CD14-positive monocyte (primary cell): ENCODE data around the gene IL1RAPL1. TPM values are rescaled to one million over a fixed set of nuclear protein-coding genes. Genes with fewer than 3 reads are reported as not detected.

Experiments used
- DNase-seq, 3 donors: peaks; one replicate each; pipeline ENCODE4 v3.0.0-alpha.2; 2011 to 2022
- H2AFZ ChIP-seq: 2 replicates; pipeline ENCODE4 v1.6.0; 2012; ENCODE audit warnings: mild to moderate bottlenecking, low read depth, low read length, inconsistent platforms; ENCODE audit not compliant: insufficient read depth, poor library complexity, severe bottlenecking
- H3K27ac ChIP-seq, 2 donors: 1 replicate in 1 of 2; 2 replicates in 1 of 2; pipeline ENCODE4 v1.5.1; 2012 to 2013; ENCODE audit warnings: low read length in 2 of 2, control low read depth in 1 of 2, inconsistent platforms in 1 of 2, low read depth in 1 of 2, mild to moderate bottlenecking in 1 of 2
- H3K27me3 ChIP-seq, 2 donors: one replicate each; pipeline versions ENCODE4 v1.6.0 to v1.6.1; 2011 to 2013; ENCODE audit warnings: low read length in 2 of 2; ENCODE audit not compliant: control insufficient read depth in 2 of 2, insufficient read depth in 2 of 2
- H3K36me3 ChIP-seq, 2 donors: replicated peaks in 1 of 2; 1 replicate in 1 of 2; 2 replicates in 1 of 2; pipeline versions ENCODE4 v1.5.1 to v1.6.1; 2012 to 2013; ENCODE audit warnings: low read length in 2 of 2, control low read depth in 1 of 2, inconsistent platforms in 1 of 2, mild to moderate bottlenecking in 1 of 2; ENCODE audit not compliant: insufficient read depth in 2 of 2, control insufficient read depth in 1 of 2
- H3K4me1 ChIP-seq, 2 donors: 1 replicate in 1 of 2; 2 replicates in 1 of 2; pipeline versions ENCODE4 v1.5.1 to v1.6.1; 2012 to 2013; ENCODE audit warnings: low read length in 2 of 2, control low read depth in 1 of 2, inconsistent platforms in 1 of 2, mild to moderate bottlenecking in 1 of 2, moderate library complexity in 1 of 2; ENCODE audit not compliant: insufficient read depth in 2 of 2, control insufficient read depth in 1 of 2
- H3K4me2 ChIP-seq: replicated peaks from 2 replicates; pipeline ENCODE3; 2012; ENCODE audit warnings: low read length, moderate library complexity, mild to moderate bottlenecking; ENCODE audit not compliant: poor library complexity, severe bottlenecking; ENCODE audit errors: extremely low read depth
- H3K4me3 ChIP-seq, 3 experiments: fragments of 200-600 bp in 1 of 3; sonication (generic) in 1 of 3; replicated peaks in 1 of 3; 1 replicate in 2 of 3; 2 replicates in 1 of 3; pipeline ENCODE4 v1.5.1; 2011 to 2013; ENCODE audit warnings: low read length in 3 of 3, mild to moderate bottlenecking in 3 of 3, control low read depth in 2 of 3, low read depth in 2 of 3, inconsistent platforms in 1 of 3, moderate library complexity in 1 of 3
- H3K79me2 ChIP-seq: 2 replicates; pipeline ENCODE4 v1.6.0; 2012; ENCODE audit warnings: mild to moderate bottlenecking, control low read depth, inconsistent platforms, low read length, moderate library complexity; ENCODE audit not compliant: insufficient read depth
- H3K9ac ChIP-seq: 2 replicates; pipeline ENCODE4 v1.6.0; 2017; ENCODE audit warnings: low read length, mild to moderate bottlenecking; ENCODE audit not compliant: insufficient read depth, poor library complexity, severe bottlenecking
- H3K9me3 ChIP-seq, 2 donors: replicated peaks in 1 of 2; 1 replicate in 1 of 2; 2 replicates in 1 of 2; pipeline versions ENCODE4 v1.5.1 to v1.6.1; 2012 to 2013; ENCODE audit warnings: low read length in 2 of 2, control low read depth in 1 of 2; ENCODE audit not compliant: control insufficient read depth in 1 of 2, insufficient read depth in 1 of 2
- H4K20me1 ChIP-seq: 2 replicates; pipeline ENCODE4 v1.6.0; 2012; ENCODE audit warnings: mild to moderate bottlenecking, low read length, control low read depth, moderate library complexity; ENCODE audit not compliant: insufficient read depth
- H3K27ac Mint-ChIP-seq, 7 donors: one replicate each; pipeline ENCODE4 v1.8.0; 2020; ENCODE audit warnings: mild to moderate bottlenecking in 7 of 7, mixed read lengths in 7 of 7, moderate library complexity in 6 of 7, inconsistent platforms in 2 of 7
- H3K27me3 Mint-ChIP-seq, 3 donors: one replicate each; pipeline ENCODE4 v1.8.0; 2021 to 2022; ENCODE audit warnings: low read depth in 3 of 3, mild to moderate bottlenecking in 3 of 3, mixed read lengths in 3 of 3, moderate library complexity in 3 of 3, inconsistent platforms in 1 of 3
- H3K36me3 Mint-ChIP-seq, 2 donors: one replicate each; pipeline ENCODE4 v1.8.0; 2020; ENCODE audit warnings: mixed read lengths in 2 of 2, inconsistent platforms in 1 of 2, mild to moderate bottlenecking in 1 of 2
- H3K4me1 Mint-ChIP-seq: one replicate; pipeline ENCODE4 v1.8.0; 2020; ENCODE audit warnings: mild to moderate bottlenecking, mixed read lengths
- H3K4me3 Mint-ChIP-seq, 2 donors: one replicate each; pipeline ENCODE4 v1.8.0; 2020; ENCODE audit warnings: mild to moderate bottlenecking in 2 of 2, mixed read lengths in 2 of 2, moderate library complexity in 1 of 2
- H3K9me3 Mint-ChIP-seq, 7 donors: one replicate each; pipeline ENCODE4 v1.8.0; 2020 to 2022; ENCODE audit warnings: mixed read lengths in 7 of 7, mild to moderate bottlenecking in 6 of 7, moderate library complexity in 6 of 7, inconsistent platforms in 2 of 7
- WGBS: methylation state at CpG from one replicate; pipeline ENCODE4 v1.1.5; 2013; ENCODE audit warnings: missing lambda C conversion rate; ENCODE audit not compliant: insufficient coverage; 5-methylcytosine and 5-hydroxymethylcytosine counted together
- intact Hi-C, 2 donors: fragments of 100-400 bp; cut with micrococcal nuclease; formaldehyde crosslinking; loops; one replicate each; pipeline versions ENCODE4 v1.15.0 to v1.15.1; 2023
- polyA plus RNA-seq, 3 donors: library from polyadenylated mRNA; depleted of rRNA in 1 of 3; unstranded in 2 of 3; stranded (reverse) in 1 of 3; fragments of 300-500 nt in 2 of 3; fragments of >200 nt in 1 of 3; fragmentation: Illumina TruSeq in 2 of 3; gene quantifications; 1 replicate in 2 of 3; 2 replicates in 1 of 3; pipeline ENCODE4 v1.2.3, GENCODE V29; 2012 to 2021
- TF ChIP-seq, protein P1 (sequence below): fragments of 200-600 bp; IDR thresholded peaks from one replicate; pipeline ENCODE4 v1.8.0; 2022; ENCODE audit warnings: antibody characterized with exemption, mild to moderate bottlenecking

IL1RAPL1 gene
- polyA plus RNA-seq, 3 donors, result not detected

- no peaks in the 10 kb centered on the region for H3K9me3 ChIP-seq
- H3K27ac ChIP-seq, result no peak overlapping the region
- H3K27me3 ChIP-seq, result no peaks in the 10 kb centered on the region
- Mint-ChIP-seq H3K36me3 (no peaks in the 10 kb centered on the region), H3K4me1 (no peaks in the 10 kb centered on the region), H3K27ac (no peak overlapping the region), H3K27me3 (no peaks in the 10 kb centered on the region), H3K4me3 (no peak overlapping the region), H3K9me3 (peaks cover 0 to 8% (median 2%) of the 10 kb centered on the region in 7 donors)
- H3K4me3 ChIP-seq, result no peak overlapping the region
- no peak overlapping the region for H3K9ac ChIP-seq
- TF ChIP-seq, protein P1, sequence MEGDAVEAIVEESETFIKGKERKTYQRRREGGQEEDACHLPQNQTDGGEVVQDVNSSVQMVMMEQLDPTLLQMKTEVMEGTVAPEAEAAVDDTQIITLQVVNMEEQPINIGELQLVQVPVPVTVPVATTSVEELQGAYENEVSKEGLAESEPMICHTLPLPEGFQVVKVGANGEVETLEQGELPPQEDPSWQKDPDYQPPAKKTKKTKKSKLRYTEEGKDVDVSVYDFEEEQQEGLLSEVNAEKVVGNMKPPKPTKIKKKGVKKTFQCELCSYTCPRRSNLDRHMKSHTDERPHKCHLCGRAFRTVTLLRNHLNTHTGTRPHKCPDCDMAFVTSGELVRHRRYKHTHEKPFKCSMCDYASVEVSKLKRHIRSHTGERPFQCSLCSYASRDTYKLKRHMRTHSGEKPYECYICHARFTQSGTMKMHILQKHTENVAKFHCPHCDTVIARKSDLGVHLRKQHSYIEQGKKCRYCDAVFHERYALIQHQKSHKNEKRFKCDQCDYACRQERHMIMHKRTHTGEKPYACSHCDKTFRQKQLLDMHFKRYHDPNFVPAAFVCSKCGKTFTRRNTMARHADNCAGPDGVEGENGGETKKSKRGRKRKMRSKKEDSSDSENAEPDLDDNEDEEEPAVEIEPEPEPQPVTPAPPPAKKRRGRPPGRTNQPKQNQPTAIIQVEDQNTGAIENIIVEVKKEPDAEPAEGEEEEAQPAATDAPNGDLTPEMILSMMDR, result no peak
- no peak for DNase-seq
- no peak overlapping the region for H3K4me2 ChIP-seq
- H3K36me3 ChIP-seq, result no peaks in the 10 kb centered on the region
- intact Hi-C loops, result no loop called here
- H4K20me1 ChIP-seq, result no peaks in the 10 kb centered on the region
- no peaks in the 10 kb centered on the region for H3K4me1 ChIP-seq
- H2AFZ ChIP-seq, result no peak overlapping the region
- no peaks in the 10 kb centered on the region for H3K79me2 ChIP-seq
- no CpG with 5 or more reads among the region's 1 CpG for WGBS
Measured at GRCh38 chrX:29555465-29556091, 968.3 kb downstream of the IL1RAPL1 start.

DNA sequence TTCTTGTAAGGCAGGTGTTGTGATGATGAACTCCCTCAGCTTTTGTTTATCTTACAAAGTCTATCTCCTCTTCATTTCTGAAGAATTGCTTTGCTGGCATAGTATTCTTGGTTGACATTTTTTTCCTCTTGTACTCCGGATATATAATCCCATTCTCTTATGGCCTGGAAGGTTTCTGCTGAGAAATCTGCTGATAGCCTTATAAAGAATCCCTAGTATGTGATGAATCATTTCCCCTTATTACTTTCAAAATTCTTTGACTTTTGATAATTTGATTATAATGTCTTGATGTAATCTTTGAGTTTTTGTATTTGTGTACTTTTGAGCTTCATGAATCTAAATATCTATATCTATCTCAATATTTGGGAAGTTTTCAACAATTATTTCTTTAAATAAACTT, 972.8 kb downstream of the IL1RAPL1 start:
- Histone ChIP-seq H2AFZ (no peak overlapping the region), H3K27ac (no peak overlapping the region), H4K20me1 (no peaks in the 10 kb centered on the region), H3K4me2 (no peak overlapping the region), H3K36me3 (no peaks in the 10 kb centered on the region), H3K9ac (no peak overlapping the region), H3K27me3 (no peaks in the 10 kb centered on the region), H3K4me3 (no peak overlapping the region), H3K4me1 (no peaks in the 10 kb centered on the region), H3K79me2 (no peaks in the 10 kb centered on the region), H3K9me3 (peaks cover 3 to 9% of the 10 kb centered on the region in 2 donors)
- no peaks in the 10 kb centered on the region for H3K27me3 Mint-ChIP-seq
- TF ChIP-seq, protein P1, result no peak
- H3K9me3 Mint-ChIP-seq, result peaks cover 0 to 10% (median 4%) of the 10 kb centered on the region in 7 donors
- intact Hi-C loops, result no loop called here
- H3K4me3 Mint-ChIP-seq, result no peak overlapping the region
- no peak for DNase-seq
- H3K27ac Mint-ChIP-seq, result no peak overlapping the region
- H3K36me3 Mint-ChIP-seq, result no peaks in the 10 kb centered on the region
- WGBS, result no CpG with 5 or more reads among the region's 1 CpG
- H3K4me1 Mint-ChIP-seq, result no peaks in the 10 kb centered on the region
